ENCODE results near the gene CCDC51. TPM values are rescaled to one million over a fixed set of nuclear protein-coding genes. Genes with fewer than 3 reads are reported as not detected.

CCDC51 gene
- polyA plus RNA-seq, 1 donor from 2014 or later: 27.2 TPM

- peaks cover 3% of the 10 kb centered on the region for H4K20me1 ChIP-seq (ENCODE audit: insufficient read depth)
- peaks cover 16% of the 10 kb centered on the region for H3K79me2 ChIP-seq (replicated peaks; ENCODE audit: insufficient read depth, low read length)
- no peaks in the 10 kb centered on the region for H3K27me3 ChIP-seq (ENCODE audit: insufficient read depth, low read depth, low read length)
- H3K4me2 ChIP-seq (ENCODE audit: low read length): no peak overlapping the region
- no peak overlapping the region for H3K27ac ChIP-seq (ENCODE audit: low read length)
- H2AFZ ChIP-seq (ENCODE audit: low read depth, low read length): no peak overlapping the region
- no peaks in the 10 kb centered on the region for H3F3A ChIP-seq (ENCODE audit: insufficient read depth, low read length, poor library complexity, severe bottlenecking)
- no peak overlapping the region for H3K9ac ChIP-seq (ENCODE audit: low read length)
- H3K36me3 ChIP-seq (ENCODE audit: insufficient read depth, low read length): no peaks in the 10 kb centered on the region
- H3K9me2 ChIP-seq (ENCODE audit: insufficient read depth, low read length): no peaks in the 10 kb centered on the region
- no peak overlapping the region for H3K4me3 ChIP-seq (ENCODE audit: low read length)
- no peaks in the 10 kb centered on the region for H3K9me3 ChIP-seq (ENCODE audit: low read length)
- TF ChIP-seq SMC3 (conservative IDR thresholded peaks at IDR 0.05; ENCODE audit: poor library complexity) (no peak), EZH2 (IDR thresholded peaks at IDR 0.05; ENCODE audit: borderline replicate concordance, insufficient read depth, low read length, poor library complexity, severe bottlenecking) (no peak), POLR2AphosphoS5 (IDR thresholded peaks at IDR 0.05) (no peak), MXI1 (conservative IDR thresholded peaks at IDR 0.05; ENCODE audit: poor library complexity, severe bottlenecking) (no peak), EP300 (conservative IDR thresholded peaks at IDR 0.05; ENCODE audit: poor library complexity, severe bottlenecking) (no peak), REST (IDR thresholded peaks at IDR 0.05; ENCODE audit: borderline replicate concordance) (no peak), RAD21 (conservative IDR thresholded peaks at IDR 0.05) (no peak), CTCF (IDR thresholded peaks at IDR 0.05; ENCODE audit: poor library complexity, severe bottlenecking) (no peak), TAF1 (IDR thresholded peaks at IDR 0.05; ENCODE audit: low read depth) (no peak)
Measured at GRCh38 chr3:48419149-48419548, 20.8 kb downstream of the CCDC51 start.

GRCh38 chr3:48418651-48419050, 21.3 kb downstream of the CCDC51 start:
- no peak overlapping the region for H3K4me3 ChIP-seq (ENCODE audit: low read length)
- no peak overlapping the region for H3K27ac ChIP-seq (ENCODE audit: low read length)

More at GRCh38 chr3:48418651-48419050, 21.3 kb downstream of the CCDC51 start:
- no peaks in the 10 kb centered on the region for H3K9me2 ChIP-seq (ENCODE audit: insufficient read depth, low read length)
- H4K20me1 ChIP-seq (ENCODE audit: insufficient read depth): peaks cover 3% of the 10 kb centered on the region
- no peaks in the 10 kb centered on the region for H3K27me3 ChIP-seq (ENCODE audit: insufficient read depth, low read depth, low read length)
- H3F3A ChIP-seq (ENCODE audit: insufficient read depth, low read length, poor library complexity, severe bottlenecking): no peaks in the 10 kb centered on the region
- no peak overlapping the region for H3K4me2 ChIP-seq (ENCODE audit: low read length)
- H3K36me3 ChIP-seq (ENCODE audit: insufficient read depth, low read length): no peaks in the 10 kb centered on the region
- no peaks in the 10 kb centered on the region for H3K9me3 ChIP-seq (ENCODE audit: low read length)
- TF ChIP-seq TAF1 (IDR thresholded peaks at IDR 0.05; ENCODE audit: low read depth): no peak
- TF ChIP-seq MXI1 (conservative IDR thresholded peaks at IDR 0.05; ENCODE audit: poor library complexity, severe bottlenecking): no peak
- TF ChIP-seq EZH2 (IDR thresholded peaks at IDR 0.05; ENCODE audit: borderline replicate concordance, insufficient read depth, low read length, poor library complexity, severe bottlenecking): no peak
- TF ChIP-seq SMC3 (conservative IDR thresholded peaks at IDR 0.05; ENCODE audit: poor library complexity): no peak
- no peak for TF ChIP-seq RAD21 (conservative IDR thresholded peaks at IDR 0.05)
- no peak for TF ChIP-seq REST (IDR thresholded peaks at IDR 0.05; ENCODE audit: borderline replicate concordance)
- TF ChIP-seq CTCF (IDR thresholded peaks at IDR 0.05; ENCODE audit: poor library complexity, severe bottlenecking): no peak
- TF ChIP-seq EP300 (conservative IDR thresholded peaks at IDR 0.05; ENCODE audit: poor library complexity, severe bottlenecking): no peak
- no peak for TF ChIP-seq POLR2AphosphoS5 (IDR thresholded peaks at IDR 0.05)
- peaks cover 12% of the 10 kb centered on the region for H3K79me2 ChIP-seq (replicated peaks; ENCODE audit: insufficient read depth, low read length)
- H3K9ac ChIP-seq (ENCODE audit: low read length): no peak overlapping the region
- H2AFZ ChIP-seq (ENCODE audit: low read depth, low read length): no peak overlapping the region
